B cell (primary cell): Measurements from ENCODE around the gene XPO6. TPM values are rescaled to one million over a fixed set of nuclear protein-coding genes. Genes with fewer than 3 reads are reported as not detected.
"Not testable (repeated sequence)": the region's sequence is repeated elsewhere in the genome, so short reads cannot be mapped to it uniquely, and the experiment has no call there.

ENCODE experiments used
- ATAC-seq: fragments of 200-7000 bp; cut with Tn5 transposase; one replicate; pipeline ENCODE4 v1.10.0; 2021; ENCODE audit warnings: low read depth, mild to moderate bottlenecking, moderate number of reproducible peaks, moderate library complexity
- CTCF ChIA-PET: fragments of 350-600 bp; sonication (Branson Sonifier 250); formaldehyde crosslinking; loops from one replicate; lab custom pipeline; 2021; ENCODE audit warnings: antibody characterized with exemption, inconsistent platforms; lab: Charles Lee
- POLR2A ChIA-PET: fragments of 350-600 bp; sonication (Branson Sonifier 250); formaldehyde crosslinking; loops from one replicate; lab custom pipeline; 2021; ENCODE audit warnings: antibody characterized with exemption; lab: Charles Lee
- DNase-seq: peaks from one replicate; pipeline ENCODE4 v3.0.0; 2013
- H2AFZ ChIP-seq: 2 replicates; pipeline ENCODE4 v1.6.1; 2012; ENCODE audit warnings: mild to moderate bottlenecking, low read depth, low read length; ENCODE audit not compliant: insufficient read depth, poor library complexity, severe bottlenecking
- H3K27ac ChIP-seq, 2 donors: 1 replicate in 1 of 2; 2 replicates in 1 of 2; pipeline ENCODE4 v1.5.1; 2012 to 2013; ENCODE audit warnings: low read length in 2 of 2, mild to moderate bottlenecking in 2 of 2, moderate library complexity in 1 of 2
- H3K27me3 ChIP-seq, 4 experiments: fragments of 200-600 bp in 1 of 4; sonication (generic) in 1 of 4; replicated peaks in 1 of 4; 1 replicate in 2 of 4; 2 replicates in 2 of 4; pipeline versions ENCODE4 v1.6.1 to v1.7.0; 2013 to 2016; ENCODE audit warnings: low read length in 3 of 4, mild to moderate bottlenecking in 2 of 4, mixed read lengths in 1 of 4, moderate library complexity in 1 of 4; ENCODE audit not compliant: insufficient read depth in 4 of 4, control insufficient read depth in 3 of 4; ENCODE audit errors: control extremely low read depth in 1 of 4
- H3K36me3 ChIP-seq, 2 experiments: replicated peaks in 1 of 2; 1 replicate in 1 of 2; 2 replicates in 1 of 2; pipeline versions ENCODE4 v1.6.1 to v1.7.1; 2013; ENCODE audit warnings: low read length in 1 of 2; ENCODE audit not compliant: insufficient read depth in 2 of 2, control insufficient read depth in 1 of 2; ENCODE audit errors: control extremely low read depth in 1 of 2, extremely low read depth in 1 of 2
- H3K4me1 ChIP-seq, 2 donors: fragments of 200-600 bp in 1 of 2; sonication (generic) in 1 of 2; 1 replicate in 1 of 2; 2 replicates in 1 of 2; pipeline versions ENCODE4 v1.5.1 to v1.6.1; 2013 to 2017; ENCODE audit warnings: low read length in 2 of 2; ENCODE audit not compliant: control insufficient read depth in 2 of 2, insufficient read depth in 2 of 2
- H3K4me2 ChIP-seq: replicated peaks from 2 replicates; pipeline ENCODE3; 2012; ENCODE audit warnings: mild to moderate bottlenecking, low read depth, low read length; ENCODE audit not compliant: poor library complexity, severe bottlenecking
- H3K4me3 ChIP-seq, 5 experiments: fragments of 200-600 bp in 1 of 5; sonication (generic) in 1 of 5; 1 replicate in 3 of 5; 2 replicates in 2 of 5; pipeline versions ENCODE4 v1.5.1 to v1.7.0; 2011 to 2016; ENCODE audit warnings: low read length in 4 of 5, mild to moderate bottlenecking in 4 of 5, low read depth in 2 of 5, control low read depth in 1 of 5, moderate library complexity in 1 of 5; ENCODE audit not compliant: insufficient read depth in 1 of 5; ENCODE audit errors: control extremely low read depth in 1 of 5, extremely low read depth in 1 of 5
- H3K79me2 ChIP-seq: fragments of 200-600 bp; sonication (generic); one replicate; pipeline ENCODE4 v1.6.0; 2016; ENCODE audit warnings: low read length; ENCODE audit not compliant: control insufficient read depth, insufficient read depth
- H3K9ac ChIP-seq: fragments of 200-600 bp; sonication (generic); 2 replicates; pipeline ENCODE4 v1.6.1; 2017; ENCODE audit warnings: mild to moderate bottlenecking, low read length, moderate library complexity
- H3K9me3 ChIP-seq, 3 donors: one replicate each; pipeline versions ENCODE4 v1.6.1 to v1.7.1; 2013; ENCODE audit warnings: low read length in 2 of 3; ENCODE audit not compliant: control insufficient read depth in 2 of 3, insufficient read depth in 1 of 3; ENCODE audit errors: control extremely low read depth in 1 of 3
- H4K20me1 ChIP-seq: 2 replicates; pipeline ENCODE4 v1.6.0; 2012; ENCODE audit warnings: mild to moderate bottlenecking, low read length; ENCODE audit not compliant: insufficient read depth, control insufficient read depth, poor library complexity, severe bottlenecking
- H3K27ac Mint-ChIP-seq: one replicate; pipeline ENCODE4 v1.8.0; 2021; ENCODE audit warnings: mixed read lengths
- H3K27me3 Mint-ChIP-seq: one replicate; pipeline ENCODE4 v1.8.0; 2021; ENCODE audit warnings: mixed read lengths
- H3K4me1 Mint-ChIP-seq: one replicate; pipeline ENCODE4 v1.8.0; 2021; ENCODE audit warnings: mixed read lengths
- H3K4me3 Mint-ChIP-seq: one replicate; pipeline ENCODE4 v1.8.0; 2021; ENCODE audit warnings: mixed read lengths
- H3K9me3 Mint-ChIP-seq: one replicate; pipeline ENCODE4 v1.8.0; 2022; ENCODE audit warnings: mixed read lengths; ENCODE audit not compliant: insufficient read depth
- CTCF ChIP-seq: fragments of 200-600 bp; IDR thresholded peaks from one replicate; pipeline ENCODE4 v1.8.0; 2022; ENCODE audit warnings: antibody characterized with exemption, mild to moderate bottlenecking
- EZH2 ChIP-seq: IDR thresholded peaks from 2 replicates; pipeline ENCODE4 v1.6.1; 2012; ENCODE audit warnings: borderline replicate concordance, low read depth, mild to moderate bottlenecking, moderate library complexity, low read length; ENCODE audit not compliant: insufficient read depth, poor library complexity, severe bottlenecking
- WGBS: methylation state at CpG from one replicate; pipeline ENCODE4 v1.1.5; 2013; ENCODE audit warnings: missing lambda C conversion rate; ENCODE audit not compliant: insufficient coverage; 5-methylcytosine and 5-hydroxymethylcytosine counted together
- intact Hi-C: fragments of 100-400 bp; cut with micrococcal nuclease; formaldehyde crosslinking; loops from one replicate; pipeline ENCODE4 v1.10.0; 2022
- polyA plus RNA-seq: library from polyadenylated mRNA; depleted of rRNA; stranded (reverse); fragments of >200 nt; gene quantifications from 2 replicates; pipeline ENCODE4 v1.2.3, GENCODE V29; 2012
- total RNA-seq, 2 donors: library from RNA; stranded (reverse); fragments of 120-200 nt in 1 of 2; gene quantifications; 1 replicate in 1 of 2; 2 replicates in 1 of 2; pipeline versions ENCODE4 v1.2.3 to v1.2.4, GENCODE V29; 2013 to 2022

XPO6 gene
- total and polyA plus RNA-seq, 2 donors (not counting 1 experiment from before 2014, with no cell fraction given) = 259 to 303 TPM

- no peak for TF ChIP-seq EZH2
- no peak for TF ChIP-seq CTCF
- H3K79me2 ChIP-seq = no peaks in the 10 kb centered on the region
- WGBS = 63% methylated on average over 1 of the region's 3 CpGs
Observed at GRCh38 chr16:28250999-28251398, 39.2 kb upstream of the XPO6 start.

GRCh38 chr16:28249483-28249882 lies 37.7 kb upstream of the XPO6 start:
- H4K20me1 ChIP-seq, DNase-seq, H3K4me3 Mint-ChIP-seq, H2AFZ ChIP-seq, CTCF ChIA-PET, H3K27ac ChIP-seq, POLR2A ChIA-PET, H3K4me1 Mint-ChIP-seq, H3K4me1 ChIP-seq, H3K36me3 ChIP-seq, H3K79me2 ChIP-seq, H3K27ac Mint-ChIP-seq, intact Hi-C loops, H3K9me3 Mint-ChIP-seq, H3K4me3 ChIP-seq, H3K9ac ChIP-seq, H3K4me2 ChIP-seq, H3K9me3 ChIP-seq, ATAC-seq, H3K27me3 ChIP-seq: not testable (repeated sequence)
- H3K27me3 Mint-ChIP-seq = peaks cover 17% of the 10 kb centered on the region
- WGBS = 70% methylated on average over 2 of the region's 2 CpGs

More at GRCh38 chr16:28250999-28251398, 39.2 kb upstream of the XPO6 start:
- peaks cover 0 to 2% (median 2%) of the 10 kb centered on the region in 3 donors for H3K9me3 ChIP-seq
- H3K4me3 Mint-ChIP-seq = no peak overlapping the region
- no peak overlapping the region for H3K27ac ChIP-seq
- ChIA-PET CTCF (no interaction called here), POLR2A (no interaction called here)
- H3K27me3 Mint-ChIP-seq = peaks cover 17% of the 10 kb centered on the region
- ATAC-seq (no peak), DNase-seq (no peak)
- no peaks in the 10 kb centered on the region for H3K27me3 ChIP-seq
- H4K20me1 ChIP-seq = no peaks in the 10 kb centered on the region
- peaks cover 5% of the 10 kb centered on the region for H3K9me3 Mint-ChIP-seq
- no peaks in the 10 kb centered on the region for H3K36me3 ChIP-seq
- H2AFZ ChIP-seq = no peak overlapping the region
- H3K27ac Mint-ChIP-seq = no peak overlapping the region
- H3K4me1 ChIP-seq = no peaks in the 10 kb centered on the region
- no peak overlapping the region for H3K9ac ChIP-seq
- H3K4me3 ChIP-seq = no peak overlapping the region
- H3K4me1 Mint-ChIP-seq = no peaks in the 10 kb centered on the region
- no peak overlapping the region for H3K4me2 ChIP-seq
- intact Hi-C loops = no loop called here
